ENCODE results near the gene ATP5PD. TPM values are rescaled to one million over a fixed set of nuclear protein-coding genes. Genes with fewer than 3 reads are reported as not detected.

The ATP5PD gene
- polyA plus RNA-seq, 1 donor (not counting 4 experiments of a cell fraction or from before 2014, with no cell fraction given): 276 TPM

GRCh38 chr17:75019710-75020109 is 27.1 kb downstream of the ATP5PD start:
- DNase-seq (ENCODE audit: low read depth, low spot score) (no peak), FAIRE-seq (no peak)
- Histone ChIP-seq H3K4me1 (ENCODE audit: control insufficient read depth, extremely low read depth, insufficient read depth, low read length) (no peaks in the 10 kb centered on the region), H3K27ac (ENCODE audit: control insufficient read depth, insufficient read depth, low read length) (no peak overlapping the region), H3K4me2 (ENCODE audit: control insufficient read depth, extremely low read depth, insufficient read depth, low read depth, low read length) (no peak overlapping the region), H4K20me1 (ENCODE audit: control insufficient read depth, extremely low read depth, insufficient read depth, low read length) (no peaks in the 10 kb centered on the region), H3K4me3 (ENCODE audit: control insufficient read depth in 2 of 3, extremely low read depth in 1 of 3, insufficient read depth in 2 of 3, low read depth in 1 of 3, low read length in 3 of 3) (no peak overlapping the region), H3K9me1 (ENCODE audit: control insufficient read depth, extremely low read depth, insufficient read depth, low read length) (no peaks in the 10 kb centered on the region), H3K27me3 (ENCODE audit: control insufficient read depth, extremely low read depth, insufficient read depth, low read length) (no peaks in the 10 kb centered on the region), H3K79me2 (ENCODE audit: control insufficient read depth, insufficient read depth, low read length) (peaks cover 12% of the 10 kb centered on the region), H3K9me3 (ENCODE audit: control insufficient read depth, low read depth, low read length) (no peaks in the 10 kb centered on the region), H3K9ac (ENCODE audit: control insufficient read depth, extremely low read depth, insufficient read depth, low read length) (no peak overlapping the region), H3K36me3 (ENCODE audit: control insufficient read depth in 2 of 2, extremely low read depth in 1 of 2, insufficient read depth in 2 of 2, low read length in 2 of 2) (peaks cover 21 to 24% of the 10 kb centered on the region in 2 experiments), H2AFZ (ENCODE audit: control insufficient read depth, low read length) (no peak overlapping the region)
- TF ChIP-seq EZH2 (IDR thresholded peaks at IDR 0.05; ENCODE audit: low read length): no peak
- TF ChIP-seq CTCF (optimal IDR thresholded peaks at IDR 0.05 in 1 of 3, IDR thresholded peaks at IDR 0.05 in 1 of 3, conservative IDR thresholded peaks at IDR 0.05 in 1 of 3; ENCODE audit: extremely low read depth in 1 of 3, insufficient read depth in 2 of 3, low read length in 3 of 3): no peak
- dilution Hi-C loops (cut with MboI; ENCODE audit: extremely low pct_ligation_motif_present, low sequenced_read_pairs): no loop called here

GRCh38 chr17:75019146-75019545 is 27.6 kb downstream of the ATP5PD start:
- Histone ChIP-seq H3K9me3 (ENCODE audit: control insufficient read depth, low read depth, low read length) (no peaks in the 10 kb centered on the region), H3K36me3 (ENCODE audit: control insufficient read depth in 2 of 2, extremely low read depth in 1 of 2, insufficient read depth in 2 of 2, low read length in 2 of 2) (peaks cover 21 to 24% of the 10 kb centered on the region in 2 experiments), H3K4me2 (ENCODE audit: control insufficient read depth, extremely low read depth, insufficient read depth, low read depth, low read length) (no peak overlapping the region), H3K79me2 (ENCODE audit: control insufficient read depth, insufficient read depth, low read length) (peaks cover 15% of the 10 kb centered on the region), H3K27ac (ENCODE audit: control insufficient read depth, insufficient read depth, low read length) (no peak overlapping the region), H3K9ac (ENCODE audit: control insufficient read depth, extremely low read depth, insufficient read depth, low read length) (no peak overlapping the region), H3K27me3 (ENCODE audit: control insufficient read depth, extremely low read depth, insufficient read depth, low read length) (no peaks in the 10 kb centered on the region), H2AFZ (ENCODE audit: control insufficient read depth, low read length) (no peak overlapping the region), H3K4me1 (ENCODE audit: control insufficient read depth, extremely low read depth, insufficient read depth, low read length) (no peaks in the 10 kb centered on the region), H3K9me1 (ENCODE audit: control insufficient read depth, extremely low read depth, insufficient read depth, low read length) (no peaks in the 10 kb centered on the region), H4K20me1 (ENCODE audit: control insufficient read depth, extremely low read depth, insufficient read depth, low read length) (no peaks in the 10 kb centered on the region), H3K4me3 (ENCODE audit: control insufficient read depth in 2 of 3, extremely low read depth in 1 of 3, insufficient read depth in 2 of 3, low read depth in 1 of 3, low read length in 3 of 3) (no peak overlapping the region)
- TF ChIP-seq CTCF (optimal IDR thresholded peaks at IDR 0.05 in 1 of 3, IDR thresholded peaks at IDR 0.05 in 1 of 3, conservative IDR thresholded peaks at IDR 0.05 in 1 of 3; ENCODE audit: extremely low read depth in 1 of 3, insufficient read depth in 2 of 3, low read length in 3 of 3): no peak
- no peak for TF ChIP-seq EZH2 (IDR thresholded peaks at IDR 0.05; ENCODE audit: low read length)
- FAIRE-seq (no peak), DNase-seq (ENCODE audit: low read depth, low spot score) (no peak)
- dilution Hi-C loops (cut with MboI; ENCODE audit: extremely low pct_ligation_motif_present, low sequenced_read_pairs): no loop called here

Measured in keratinocyte (primary cell).